Bronchial epithelial cell (primary cell): ENCODE measurements around the gene DHDH. TPM values are rescaled to one million over a fixed set of nuclear protein-coding genes. Genes with fewer than 3 reads are reported as not detected.

Experiments
- DNase-seq: peaks from one replicate; pipeline ENCODE4 v3.0.0-alpha.2; 2010; ENCODE audit warnings: low read depth
- FAIRE-seq: peaks from 2 replicates; lab custom pipeline; 2011; peaks lifted over from hg19 to GRCh38; lab: Jason Lieb, UNC
- H3K27me3 ChIP-seq: 2 replicates; pipeline ENCODE4 v1.5.1; 2011; ENCODE audit warnings: low read length; ENCODE audit not compliant: control insufficient read depth, insufficient read depth
- H3K36me3 ChIP-seq: 2 replicates; pipeline ENCODE4 v1.5.1; 2011; ENCODE audit warnings: low read length; ENCODE audit not compliant: control insufficient read depth, insufficient read depth
- H3K4me3 ChIP-seq: 2 replicates; pipeline ENCODE4 v1.5.1; 2011; ENCODE audit warnings: mild to moderate bottlenecking, low read depth, low read length, control low read depth
- CTCF ChIP-seq: IDR thresholded peaks from 2 replicates; pipeline ENCODE4 v1.5.1; 2011; ENCODE audit warnings: mild to moderate bottlenecking, moderate library complexity, low read length, control low read depth, inconsistent platforms; ENCODE audit not compliant: insufficient read depth, severe bottlenecking
- total RNA-seq: library from RNA; depleted of rRNA; stranded (reverse); fragments of >200 nt; gene quantifications from 2 replicates; pipeline ENCODE4 v1.2.1, GENCODE V29; 2014

DHDH gene
- total RNA-seq, 1 donor from 2014 or later, result 10.8 TPM

GRCh38 chr19:48970139-48970766 lies 36.8 kb downstream of the DHDH start:
- no peak overlapping the region for H3K4me3 ChIP-seq
- no peaks in the 10 kb centered on the region for H3K27me3 ChIP-seq
- no peak for TF ChIP-seq CTCF
- H3K36me3 ChIP-seq, result peaks cover 23% of the 10 kb centered on the region
- FAIRE-seq (no peak), DNase-seq (no peak)

GRCh38 chr19:48970923-48971395 lies 37.5 kb downstream of the DHDH start:
- DNase-seq (peak; percentile 46), FAIRE-seq (no peak)
- Histone ChIP-seq H3K36me3 (peaks cover 23% of the 10 kb centered on the region), H3K27me3 (no peaks in the 10 kb centered on the region), H3K4me3 (no peak overlapping the region)
- TF ChIP-seq CTCF, result peak; percentile 94

DNA sequence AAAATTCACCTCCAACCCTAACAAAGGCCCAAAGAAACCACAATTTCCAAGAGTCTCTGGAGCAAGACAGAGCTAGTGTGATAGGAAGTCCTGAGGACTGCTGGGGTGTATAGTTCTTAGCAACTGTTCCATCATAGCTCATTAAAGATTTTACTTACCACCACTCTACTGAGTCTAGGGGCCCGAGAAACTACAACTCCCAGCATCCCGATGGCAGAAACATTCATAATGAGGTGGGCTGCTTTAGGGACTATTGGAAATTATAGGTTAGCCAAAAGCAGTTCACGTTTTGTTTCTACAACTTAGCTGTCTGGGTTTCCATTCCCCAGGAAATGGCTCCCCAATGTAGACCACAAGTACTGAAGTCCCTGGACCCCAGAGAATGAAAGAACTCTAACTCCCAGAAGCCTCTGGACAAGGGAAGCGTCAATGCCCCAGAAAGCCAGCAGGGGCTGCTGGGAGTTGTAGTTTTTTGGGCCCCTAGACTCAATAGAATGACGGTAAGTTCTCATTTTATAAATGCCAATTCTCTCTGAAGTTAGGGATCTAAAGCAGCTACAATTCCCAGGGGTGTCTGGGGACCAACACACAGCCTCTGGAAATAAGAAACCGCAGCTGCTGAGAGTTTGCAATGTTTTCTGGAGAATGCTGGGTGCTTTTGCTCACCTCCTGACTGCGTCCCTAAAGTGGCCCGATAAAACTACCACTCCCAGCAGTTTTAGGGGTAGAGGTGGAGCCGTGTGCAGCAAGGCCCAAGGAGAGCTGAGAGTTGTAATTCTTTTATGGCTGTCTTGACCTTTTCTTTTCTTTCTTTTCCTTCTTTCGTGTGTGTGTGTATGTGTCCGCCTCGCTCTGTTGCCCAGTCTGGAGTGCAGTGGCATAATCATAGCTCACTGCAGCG lies 42.7 kb downstream of the DHDH start:
- DNase-seq (no peak), FAIRE-seq (no peak)
- peaks cover 12% of the 10 kb centered on the region for H3K36me3 ChIP-seq
- H3K27me3 ChIP-seq, result no peaks in the 10 kb centered on the region
- no peak for TF ChIP-seq CTCF
- H3K4me3 ChIP-seq, result no peak overlapping the region

GRCh38 chr19:48977061-48977460 lies 43.6 kb downstream of the DHDH start:
- no peak for TF ChIP-seq CTCF
- FAIRE-seq, result no peak
- Histone ChIP-seq H3K4me3 (no peak overlapping the region), H3K36me3 (peaks cover 18% of the 10 kb centered on the region), H3K27me3 (no peaks in the 10 kb centered on the region)
- DNase-seq, result no peak

- DNase-seq (no peak), FAIRE-seq (no peak)
- TF ChIP-seq CTCF, result no peak
- peaks cover 27% of the 10 kb centered on the region for H3K36me3 ChIP-seq
- H3K27me3 ChIP-seq, result no peaks in the 10 kb centered on the region
- H3K4me3 ChIP-seq, result no peak overlapping the region
Observed at GRCh38 chr19:48982280-48982679, 48.8 kb downstream of the DHDH start.
